Left lung (tissue), 10 donors: ENCODE measurements around the gene TBXAS1. TPM values are rescaled to one million over a fixed set of nuclear protein-coding genes. Genes with fewer than 3 reads are reported as not detected.
A peak's percentile ranks its signal among the peaks of the same experiment; 100 is the strongest.

Experiments used
- ATAC-seq: fragments of 200-7000 bp; cut with Tn5 transposase; one replicate; pipeline ENCODE4 v1.9.1; 2020; ENCODE audit warnings: moderate library complexity
- DNase-seq, 4 donors: peaks; one replicate each; pipeline ENCODE4 v3.0.0-alpha.2; 2013 to 2020
- H3K27ac ChIP-seq, 2 donors: fragments of 200-600 bp; sonication (generic) in 1 of 2; one replicate each; pipeline versions ENCODE4 v1.5.0 to v1.8.0; 2020 to 2021
- H3K27me3 ChIP-seq, 2 donors: fragments of 200-600 bp; sonication (generic) in 1 of 2; one replicate each; pipeline versions ENCODE4 v1.5.0 to v1.8.0; 2020 to 2021
- H3K36me3 ChIP-seq, 2 donors: fragments of 200-600 bp; sonication (generic) in 1 of 2; one replicate each; pipeline versions ENCODE4 v1.5.0 to v1.8.0; 2020 to 2021
- H3K4me1 ChIP-seq, 2 donors: fragments of 200-600 bp; one replicate each; pipeline ENCODE4 v1.8.0; 2021
- H3K4me3 ChIP-seq, 2 donors: fragments of 200-600 bp; sonication (generic) in 1 of 2; one replicate each; pipeline versions ENCODE4 v1.5.0 to v1.8.0; 2020 to 2021; ENCODE audit warnings: mild to moderate bottlenecking in 1 of 2
- H3K9me3 ChIP-seq, 2 donors: fragments of 200-600 bp; sonication (generic) in 1 of 2; one replicate each; pipeline versions ENCODE4 v1.5.0 to v1.8.0; 2020 to 2021
- CTCF ChIP-seq, 2 donors: fragments of 200-600 bp; sonication (generic) in 1 of 2; IDR thresholded peaks; one replicate each; pipeline versions ENCODE4 v1.5.0 to v1.8.0; 2021; ENCODE audit warnings: antibody characterized with exemption in 2 of 2
- intact Hi-C, 2 donors: fragments of 100-400 bp; cut with DNase I; formaldehyde crosslinking; loops; one replicate each; pipeline versions ENCODE4 v1.11.2 to v1.14.2; 2022
- polyA plus RNA-seq, 6 donors: library from polyadenylated mRNA; unstranded; fragments of 120-200 nt; gene quantifications; one replicate each; pipeline ENCODE4 v1.2.1, GENCODE V29; 2013; ENCODE audit not compliant: insufficient read length in 6 of 6
- total RNA-seq, 2 donors: library from RNA; stranded (reverse); fragmentation: NEBNext Ultra II Directional; extraction: Animal tissue kit (Norgen Biotek cat#: 25700); gene quantifications; one replicate each; pipeline ENCODE4 v1.2.1, GENCODE V29; 2021
- donor health status: DM: no; HTN: yes; CAD: no.
- donor health status: DM: no; HTN: no; CAD: no.

TBXAS1 gene
- total and polyA plus RNA-seq, 8 donors = 8.2 to 103 (median 9.6) TPM

DNA sequence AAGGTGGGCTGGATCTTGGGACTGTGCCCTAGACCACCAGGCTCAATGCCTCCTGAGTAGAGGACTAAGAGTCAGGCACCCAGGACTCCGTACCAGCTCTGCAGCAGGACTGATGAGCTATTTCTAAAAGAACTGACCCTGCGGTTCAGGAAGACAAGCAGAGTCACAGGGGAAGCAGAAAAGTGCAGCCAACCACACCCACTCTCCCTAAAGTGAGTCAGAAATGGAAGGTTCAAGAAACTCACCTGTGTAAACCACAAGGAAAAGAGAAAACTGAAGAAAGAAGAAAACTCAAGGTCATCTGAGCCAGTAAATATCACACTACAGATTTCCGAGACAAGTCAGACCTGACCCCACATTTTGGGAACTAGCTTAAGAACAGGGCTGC lies 231.2 kb downstream of the TBXAS1 start:
- Histone ChIP-seq H3K27ac (peak overlapping the region in 1 of 2 donors; percentile 96), H3K36me3 (peaks cover 0 to 23% of the 10 kb centered on the region in 2 donors), H3K27me3 (no peaks in the 10 kb centered on the region), H3K4me3 (peak overlapping the region in 1 of 2 donors; percentile 81), H3K4me1 (peaks cover 9 to 54% of the 10 kb centered on the region in 2 donors), H3K9me3 (no peaks in the 10 kb centered on the region)
- no peak for TF ChIP-seq CTCF (IDR thresholded peaks at IDR 0.05)
- no peak for DNase-seq
- no peak for ATAC-seq
- intact Hi-C loops = no loop called here

- H3K4me3 ChIP-seq = peak overlapping the region in 1 of 2 donors; percentile 81
- intact Hi-C loops = no loop called here
- H3K36me3 ChIP-seq = peaks cover 0 to 17% of the 10 kb centered on the region in 2 donors
- DNase-seq = peak in 3 of 4 donors; percentile 57 to 74 (median 58)
- no peak for TF ChIP-seq CTCF (IDR thresholded peaks at IDR 0.05)
- H3K27ac ChIP-seq = peak overlapping the region; percentile 88 to 96
- H3K4me1 ChIP-seq = peaks cover 9 to 54% of the 10 kb centered on the region in 2 donors
- ATAC-seq = peak; percentile 1
- H3K27me3 ChIP-seq = no peaks in the 10 kb centered on the region
- H3K9me3 ChIP-seq = peaks cover 0 to 4% of the 10 kb centered on the region in 2 donors
Observed at GRCh38 chr7:140060788-140061606, 231.9 kb downstream of the TBXAS1 start.

GRCh38 chr7:140061607-140061930 lies 232.5 kb downstream of the TBXAS1 start:
- no peak for TF ChIP-seq CTCF (IDR thresholded peaks at IDR 0.05)
- DNase-seq (no peak), ATAC-seq (no peak)
- Histone ChIP-seq H3K27ac (peak overlapping the region; percentile 88 to 96), H3K36me3 (peaks cover 0 to 11% of the 10 kb centered on the region in 2 donors), H3K9me3 (peaks cover 0 to 10% of the 10 kb centered on the region in 2 donors), H3K4me1 (peaks cover 9 to 54% of the 10 kb centered on the region in 2 donors), H3K4me3 (peak overlapping the region; percentile 54 to 81), H3K27me3 (no peaks in the 10 kb centered on the region)
- intact Hi-C loops = no loop called here

GRCh38 chr7:140062118-140062527 lies 233.1 kb downstream of the TBXAS1 start:
- no peak for TF ChIP-seq CTCF (IDR thresholded peaks at IDR 0.05)
- Histone ChIP-seq H3K36me3 (peaks cover 0 to 7% of the 10 kb centered on the region in 2 donors), H3K27me3 (no peaks in the 10 kb centered on the region), H3K9me3 (peaks cover 0 to 15% of the 10 kb centered on the region in 2 donors), H3K4me3 (peak overlapping the region; percentile 54 to 81), H3K27ac (peak overlapping the region; percentile 88 to 96), H3K4me1 (peaks cover 9 to 53% of the 10 kb centered on the region in 2 donors)
- DNase-seq (peak in 1 of 4 donors; percentile 31), ATAC-seq (peak; percentile 9)
- intact Hi-C loops = no loop called here

GRCh38 chr7:140062528-140063299 lies 233.7 kb downstream of the TBXAS1 start, which contains the start of gene PARP12:
TSS of gene PARP12 (minus strand) at chr7:140062951. CDS start at chr7:140062847, 104 bp downstream.
- Histone ChIP-seq H3K9me3 (peaks cover 0 to 20% of the 10 kb centered on the region in 2 donors), H3K4me3 (peak within 1 kb of the TSS; percentile 54 to 81), H3K4me1 (peaks cover 9 to 47% of the 10 kb centered on the region in 2 donors), H3K27ac (peak within 1 kb of the TSS; percentile 88 to 96), H3K27me3 (no peaks in the 10 kb centered on the region), H3K36me3 (peaks cover 0 to under 1% of the 10 kb centered on the region in 2 donors)
- DNase-seq = peak; percentile 83 to 99 (median 92)
- no peak for TF ChIP-seq CTCF (IDR thresholded peaks at IDR 0.05)
- ATAC-seq = peak; percentile 91
- intact Hi-C loops = no loop called here
